GM13976 (cell line): ENCODE measurements around the gene MAD1L1.
"Not testable (repeated sequence)": the region's sequence is repeated elsewhere in the genome, so short reads cannot be mapped to it uniquely, and the experiment has no call there.

Experiments
- DNase-seq: peaks from one replicate; pipeline ENCODE4 v3.0.0; 2012; ENCODE audit warnings: low spot score
- in situ Hi-C: fragments of 300-500 bp; cut with MboI; formaldehyde crosslinking; loops from one replicate; pipeline ENCODE4 v1.12.0; 2022; ENCODE audit warnings: low sequenced_read_pairs, mixed read lengths, inconsistent platforms; ENCODE audit not compliant: unreplicated experiment
- TF ChIP-seq, protein P1 (sequence below): IDR thresholded peaks from 2 replicates; pipeline ENCODE4 v1.5.1; 2012; ENCODE audit warnings: borderline replicate concordance, mild to moderate bottlenecking; ENCODE audit not compliant: insufficient read depth; ENCODE audit errors: extremely low read depth, missing control alignments, control extremely low read depth

Gene MAD1L1

DNA sequence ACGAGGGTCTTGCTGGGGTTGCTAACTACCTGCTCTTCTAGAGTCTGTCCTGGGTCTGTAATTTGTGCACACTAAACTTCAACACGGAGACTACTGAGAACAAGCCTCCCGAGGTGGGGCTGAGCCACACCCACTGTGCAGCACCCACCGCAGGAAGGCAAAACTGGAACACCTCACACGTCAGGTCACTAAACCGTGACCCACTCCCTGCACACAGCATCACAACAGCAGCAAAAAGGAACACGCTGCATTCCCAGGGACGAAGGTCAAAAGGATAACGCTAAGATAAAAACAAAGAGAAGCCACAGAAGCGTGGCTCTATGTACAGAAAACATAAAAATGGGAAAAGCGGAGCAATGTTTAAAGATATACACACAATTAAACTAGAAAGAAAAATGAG, 170.1 kb downstream of the MAD1L1 start:
- TF ChIP-seq, protein P1, sequence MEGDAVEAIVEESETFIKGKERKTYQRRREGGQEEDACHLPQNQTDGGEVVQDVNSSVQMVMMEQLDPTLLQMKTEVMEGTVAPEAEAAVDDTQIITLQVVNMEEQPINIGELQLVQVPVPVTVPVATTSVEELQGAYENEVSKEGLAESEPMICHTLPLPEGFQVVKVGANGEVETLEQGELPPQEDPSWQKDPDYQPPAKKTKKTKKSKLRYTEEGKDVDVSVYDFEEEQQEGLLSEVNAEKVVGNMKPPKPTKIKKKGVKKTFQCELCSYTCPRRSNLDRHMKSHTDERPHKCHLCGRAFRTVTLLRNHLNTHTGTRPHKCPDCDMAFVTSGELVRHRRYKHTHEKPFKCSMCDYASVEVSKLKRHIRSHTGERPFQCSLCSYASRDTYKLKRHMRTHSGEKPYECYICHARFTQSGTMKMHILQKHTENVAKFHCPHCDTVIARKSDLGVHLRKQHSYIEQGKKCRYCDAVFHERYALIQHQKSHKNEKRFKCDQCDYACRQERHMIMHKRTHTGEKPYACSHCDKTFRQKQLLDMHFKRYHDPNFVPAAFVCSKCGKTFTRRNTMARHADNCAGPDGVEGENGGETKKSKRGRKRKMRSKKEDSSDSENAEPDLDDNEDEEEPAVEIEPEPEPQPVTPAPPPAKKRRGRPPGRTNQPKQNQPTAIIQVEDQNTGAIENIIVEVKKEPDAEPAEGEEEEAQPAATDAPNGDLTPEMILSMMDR, result no peak
- DNase-seq, result no peak
- in situ Hi-C loops, result no loop called here

DNA sequence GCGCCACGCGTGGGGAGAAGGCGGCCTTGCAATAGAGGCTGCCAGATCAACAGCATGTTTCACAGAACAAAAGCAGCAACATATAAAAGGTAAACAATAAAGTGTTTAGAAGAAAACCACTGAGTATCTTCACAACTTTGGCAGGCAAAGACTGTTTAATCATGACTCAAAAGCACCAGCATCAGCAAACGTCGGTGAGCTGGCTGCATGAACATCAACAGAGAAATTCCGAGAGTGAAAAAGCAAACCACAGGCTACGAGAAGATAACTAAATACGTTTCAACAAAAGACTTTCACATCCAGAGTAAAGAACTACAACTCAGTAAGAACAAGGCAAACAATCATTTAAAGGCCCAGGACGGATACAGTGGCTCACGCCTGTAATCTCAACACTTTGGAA, 172.0 kb downstream of the MAD1L1 start:
- TF ChIP-seq, protein P1, result no peak
- no peak for DNase-seq
- in situ Hi-C loops, result no loop called here

DNA sequence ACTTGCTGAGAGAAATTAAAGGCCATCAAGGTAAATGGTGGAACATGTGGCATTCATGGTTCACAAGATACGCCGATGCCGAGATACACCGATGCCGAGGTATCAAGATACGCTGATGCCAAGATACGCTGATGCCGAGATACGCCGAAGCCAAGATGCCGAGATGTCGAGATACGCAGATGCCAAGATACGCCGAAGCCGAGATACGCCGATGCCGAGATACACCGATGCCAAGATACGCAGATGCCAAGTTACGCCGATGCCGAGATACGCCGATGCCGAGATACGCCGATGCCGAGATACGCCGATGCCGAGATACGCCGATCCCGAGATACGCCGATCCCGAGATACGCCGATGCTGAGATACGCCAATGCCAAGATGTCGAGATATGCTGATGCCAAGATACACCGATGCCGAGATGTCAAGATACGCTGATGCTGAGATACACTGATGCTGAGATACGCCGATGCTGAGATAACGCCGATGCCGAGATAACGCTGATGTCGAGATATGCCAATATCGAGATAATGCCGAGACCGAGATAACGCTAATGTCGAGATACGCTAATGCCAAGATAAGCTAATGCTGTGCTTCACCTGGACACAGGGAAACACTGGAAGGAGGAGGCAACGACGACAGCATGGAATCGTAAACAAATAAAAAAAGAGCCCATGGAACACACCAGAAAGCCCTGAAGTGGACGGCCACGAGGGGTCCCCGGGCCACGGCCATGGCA, 172.6 kb downstream of the MAD1L1 start:
- in situ Hi-C loops, result no loop called here
- TF ChIP-seq, protein P1, result no peak
- DNase-seq, result no peak

DNA sequence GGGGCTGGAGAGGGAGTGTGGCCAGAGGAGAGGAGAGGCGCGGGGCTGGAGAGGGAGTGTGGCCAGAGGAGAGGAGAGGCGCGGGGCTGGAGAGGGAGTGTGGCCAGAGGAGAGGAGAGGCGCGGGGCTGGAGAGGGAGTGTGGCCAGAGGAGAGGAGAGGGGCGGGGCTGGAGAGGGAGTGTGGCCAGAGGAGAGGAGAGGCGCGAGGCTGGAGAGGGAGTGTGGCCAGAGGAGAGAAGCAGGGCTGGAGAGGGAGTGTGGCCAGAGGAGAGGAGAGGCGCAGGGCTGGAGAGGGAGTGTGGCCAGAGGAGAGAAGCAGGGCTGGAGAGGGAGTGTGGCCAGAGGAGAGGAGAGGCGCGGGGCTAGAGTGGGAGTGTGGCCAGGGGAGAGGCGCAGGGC, 174.5 kb downstream of the MAD1L1 start:
- DNase-seq, in situ Hi-C loops: not testable (repeated sequence)

- in situ Hi-C loops, result no loop called here
- TF ChIP-seq, protein P1, result no peak
- no peak for DNase-seq
Observed at GRCh38 chr7:2055956-2056355, 176.8 kb downstream of the MAD1L1 start.

DNA sequence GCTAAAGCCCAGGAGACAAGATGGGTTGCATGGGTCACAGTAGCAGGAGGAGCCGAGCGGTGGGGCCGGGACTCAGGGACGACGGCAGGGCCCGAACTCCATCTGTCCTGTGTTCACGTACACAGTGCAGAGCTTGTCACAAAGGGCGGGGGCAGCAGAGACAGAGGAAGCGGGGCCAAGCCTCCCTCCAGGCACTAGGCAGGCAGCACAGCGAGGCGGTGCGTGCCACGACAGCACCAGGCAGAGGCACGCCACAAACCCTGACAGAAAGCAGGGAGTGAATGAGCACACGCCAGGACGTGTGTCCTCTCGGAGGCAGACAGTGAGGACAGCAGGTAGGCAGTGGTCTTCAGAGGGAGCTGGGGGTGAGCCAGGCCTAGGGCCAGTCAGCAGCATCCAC, 177.8 kb downstream of the MAD1L1 start:
- in situ Hi-C loops, result no loop called here
- TF ChIP-seq, protein P1, result no peak
- DNase-seq, result no peak

- DNase-seq, result no peak
- TF ChIP-seq, protein P1, result no peak
- in situ Hi-C loops, result no loop called here
Observed at GRCh38 chr7:2053395-2053794, 179.3 kb downstream of the MAD1L1 start.
